Activated CD8-positive, alpha-beta memory T cell treated with anti-CD3 and anti-CD28 coated beads for 36 hours (primary cell): ENCODE results near the gene SF1. TPM values are rescaled to one million over a fixed set of nuclear protein-coding genes. Genes with fewer than 3 reads are reported as not detected.
"Not testable (repeated sequence)": the region's sequence is repeated elsewhere in the genome, so short reads cannot be mapped to it uniquely, and the experiment has no call there.

Experiments
- CTCF ChIA-PET: fragments of 350-600 bp; sonication (Branson Sonifier 250); formaldehyde crosslinking; loops from one replicate; lab custom pipeline; 2021; ENCODE audit warnings: antibody characterized with exemption; lab: Charles Lee
- POLR2A ChIA-PET: fragments of 350-600 bp; sonication (Branson Sonifier 250); formaldehyde crosslinking; loops from one replicate; lab custom pipeline; 2021; ENCODE audit warnings: antibody characterized with exemption; lab: Charles Lee
- total RNA-seq, 2 experiments: library from RNA; stranded (reverse); gene quantifications; one replicate each; pipeline ENCODE4 v1.2.3, GENCODE V29; 2021

The SF1 gene, protein sequence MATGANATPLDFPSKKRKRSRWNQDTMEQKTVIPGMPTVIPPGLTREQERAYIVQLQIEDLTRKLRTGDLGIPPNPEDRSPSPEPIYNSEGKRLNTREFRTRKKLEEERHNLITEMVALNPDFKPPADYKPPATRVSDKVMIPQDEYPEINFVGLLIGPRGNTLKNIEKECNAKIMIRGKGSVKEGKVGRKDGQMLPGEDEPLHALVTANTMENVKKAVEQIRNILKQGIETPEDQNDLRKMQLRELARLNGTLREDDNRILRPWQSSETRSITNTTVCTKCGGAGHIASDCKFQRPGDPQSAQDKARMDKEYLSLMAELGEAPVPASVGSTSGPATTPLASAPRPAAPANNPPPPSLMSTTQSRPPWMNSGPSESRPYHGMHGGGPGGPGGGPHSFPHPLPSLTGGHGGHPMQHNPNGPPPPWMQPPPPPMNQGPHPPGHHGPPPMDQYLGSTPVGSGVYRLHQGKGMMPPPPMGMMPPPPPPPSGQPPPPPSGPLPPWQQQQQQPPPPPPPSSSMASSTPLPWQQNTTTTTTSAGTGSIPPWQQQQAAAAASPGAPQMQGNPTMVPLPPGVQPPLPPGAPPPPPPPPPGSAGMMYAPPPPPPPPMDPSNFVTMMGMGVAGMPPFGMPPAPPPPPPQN
- total RNA-seq, result 100 to 1,000 TPM; 399 to 402 TPM

DNA sequence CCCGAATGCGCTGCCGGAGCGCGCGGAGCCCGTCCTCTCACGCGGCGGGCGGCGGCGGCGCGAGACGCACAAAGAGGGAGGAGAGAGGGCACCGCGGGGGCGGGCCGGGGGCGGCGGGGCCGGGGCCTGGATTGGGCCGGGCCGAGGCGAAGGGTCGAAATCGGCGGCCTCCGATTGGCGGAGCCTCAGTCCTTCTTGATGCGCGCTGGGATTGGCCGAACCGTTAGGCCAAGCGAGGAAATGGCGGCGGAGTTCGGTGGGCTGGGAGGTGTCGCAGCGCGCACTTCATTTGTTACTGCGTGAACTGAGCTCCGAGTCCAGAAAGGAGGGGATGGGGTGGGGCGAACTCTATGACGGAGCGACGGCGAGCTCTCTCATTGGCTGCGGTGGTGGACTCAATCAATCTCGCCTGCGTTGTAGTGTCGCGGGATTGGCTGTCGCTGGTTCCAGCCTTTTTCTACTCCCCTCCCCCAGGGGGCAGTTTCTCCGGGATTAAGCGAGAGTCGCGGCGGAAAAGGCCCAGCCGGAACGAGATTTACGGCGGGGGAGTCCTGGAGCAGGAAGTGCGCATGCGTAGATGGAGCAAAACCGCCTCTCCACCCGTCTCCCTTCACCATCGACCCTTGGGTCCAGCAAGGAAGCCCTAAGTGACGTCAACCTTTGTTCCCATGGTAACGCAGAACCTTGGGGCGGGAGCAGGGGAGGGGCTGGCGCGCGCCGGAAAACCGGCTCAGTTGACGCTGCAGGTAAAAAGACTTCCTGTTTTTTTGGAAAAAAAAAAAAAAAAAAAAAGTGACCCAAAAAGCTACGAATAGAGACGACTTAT, at the start of gene SF1:
Gene SF1 (minus strand): TSS at position 70 of the 826 bp plus-strand sequence. CDS start 150 bp downstream, outside the sequence.
- CTCF ChIA-PET, result interaction anchor here (0.5 to 2.0 kb wide), 4 partner anchors 9 to 111 kb away, joined by 3 to 9 read pairs (median 4); partner anchors contain the start of genes MAP4K2 and RASGRP2
- POLR2A ChIA-PET, result interaction anchor here (0.6 to 1.4 kb wide), 15 partner anchors 14 to 572 kb away, joined by 3 to 8 read pairs (median 4); partner anchors contain the start of genes FAU, FERMT3, MRPL49 and PYGM

DNA sequence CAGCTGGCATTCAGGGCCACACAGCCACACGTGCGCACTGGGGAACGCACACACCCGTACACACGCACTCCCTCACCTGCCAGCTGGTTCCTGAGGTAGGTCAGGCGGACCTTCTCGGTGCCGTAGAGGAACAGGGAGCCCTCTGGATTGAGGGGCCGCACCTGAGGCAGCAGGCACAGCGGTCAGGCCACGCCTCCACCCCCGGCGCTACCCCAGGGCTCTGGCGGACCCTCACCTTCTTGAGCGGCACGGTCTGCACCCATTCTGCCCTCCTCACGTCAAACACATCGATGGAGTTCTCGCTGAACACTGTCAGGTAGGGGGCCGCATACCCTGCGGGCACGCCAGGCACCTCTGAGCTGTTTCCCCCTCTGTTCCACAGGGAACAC, 49.1 kb upstream of the SF1 start:
- CTCF ChIA-PET, result interaction anchor here (0.6 kb wide), 1 partner anchor 327 kb away, joined by 3 read pairs; no protein-coding TSS in a partner anchor
- POLR2A ChIA-PET, result no interaction called here

DNA sequence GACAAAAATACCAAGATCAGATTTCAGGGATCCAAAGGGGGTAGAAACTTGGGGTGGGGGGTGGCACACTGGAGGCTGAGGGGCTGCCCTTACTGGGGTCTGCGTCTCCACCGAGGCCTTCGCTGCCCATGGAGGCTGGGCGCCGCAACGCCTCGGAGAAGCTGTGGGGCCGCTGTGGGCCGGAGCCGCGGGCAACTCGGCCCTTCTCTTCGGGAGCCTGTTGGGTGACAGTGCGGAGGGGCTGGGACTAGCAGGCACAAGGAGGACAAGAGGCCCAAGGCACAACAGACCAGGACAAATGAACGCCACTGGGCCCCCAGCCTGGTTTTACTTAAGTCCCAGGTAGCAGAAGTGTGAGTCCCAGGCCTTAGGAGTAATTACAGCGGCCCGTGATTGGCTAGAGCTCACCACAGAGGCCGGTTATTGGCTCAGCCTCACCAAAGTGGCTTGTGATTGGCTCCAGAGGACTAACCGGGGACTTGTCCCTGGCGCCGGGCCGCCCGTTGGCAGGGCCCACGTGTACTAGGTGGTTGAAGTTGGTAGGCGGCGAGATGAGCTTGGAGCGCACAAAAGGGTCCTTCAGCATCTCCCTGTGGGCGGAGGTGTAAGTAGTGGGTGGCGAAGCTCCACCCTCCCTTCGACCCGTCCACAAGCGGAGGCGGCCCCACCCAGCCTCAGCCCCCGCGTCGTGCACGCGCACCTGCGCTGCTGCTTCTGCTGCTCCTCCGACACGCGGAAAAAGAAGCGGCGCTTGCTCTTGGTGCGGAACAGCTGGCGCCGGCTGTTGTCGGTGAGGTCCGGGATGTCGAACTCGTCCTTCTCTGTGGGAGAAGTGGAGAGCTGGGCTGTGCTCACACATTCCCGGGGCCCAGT, 48.5 kb upstream of the SF1 start:
- CTCF ChIA-PET, result interaction anchor here (0.6 kb wide), 1 partner anchor 328 kb away, joined by 3 read pairs; no protein-coding TSS in a partner anchor
- POLR2A ChIA-PET, result no interaction called here

DNA sequence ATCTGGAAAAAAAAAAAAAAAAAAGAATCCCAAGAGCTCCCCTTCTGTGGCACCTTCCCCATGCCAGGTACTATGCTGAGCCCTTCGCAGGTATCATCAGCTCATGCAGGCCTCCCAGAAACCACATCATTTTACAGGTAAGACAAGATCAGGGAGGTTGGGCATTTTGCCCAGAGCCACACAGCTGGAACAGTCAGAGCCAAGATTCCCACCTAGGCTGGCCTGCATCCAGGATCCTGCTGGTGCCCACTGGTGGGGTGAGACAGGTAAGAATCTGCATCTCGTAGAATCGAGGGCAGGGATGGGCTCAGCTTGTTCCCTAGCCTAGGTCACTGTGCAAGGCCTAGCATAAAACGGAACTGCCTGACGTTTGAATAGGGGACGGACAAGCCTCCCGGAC, 47.7 kb upstream of the SF1 start:
- CTCF ChIA-PET, result no interaction called here
- POLR2A ChIA-PET, result no interaction called here

DNA sequence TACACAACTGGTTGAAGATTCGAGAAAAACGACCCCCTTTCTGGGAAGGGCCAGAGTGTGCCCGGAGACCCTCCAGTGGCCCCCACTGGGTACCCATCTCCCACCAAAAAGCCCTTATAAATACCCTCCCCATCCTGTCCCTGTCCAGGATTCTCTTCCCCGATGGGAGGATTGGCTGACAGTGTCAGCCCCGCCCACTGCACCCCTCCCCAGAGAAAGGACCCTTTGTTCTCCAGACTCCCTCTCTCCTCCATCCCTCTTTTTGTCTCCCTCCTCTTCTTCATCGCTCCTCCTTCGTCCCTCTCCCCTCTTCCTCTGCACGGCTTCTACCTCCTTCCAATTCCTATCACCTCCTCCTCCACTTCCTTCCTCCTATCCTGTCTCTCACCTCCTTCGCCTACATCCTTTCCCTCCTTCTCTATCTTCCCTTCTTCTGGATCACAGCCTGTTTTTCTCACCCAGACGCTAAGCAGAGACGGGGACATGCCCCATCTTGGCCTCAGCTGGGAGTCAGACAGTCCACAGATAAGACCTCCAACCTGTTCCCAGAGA, 45.3 kb upstream of the SF1 start:
- ChIA-PET CTCF (interaction anchor here (1.0 kb wide), 1 partner anchor 492 kb away, joined by 3 read pairs; no protein-coding TSS in a partner anchor), POLR2A (no interaction called here)

DNA sequence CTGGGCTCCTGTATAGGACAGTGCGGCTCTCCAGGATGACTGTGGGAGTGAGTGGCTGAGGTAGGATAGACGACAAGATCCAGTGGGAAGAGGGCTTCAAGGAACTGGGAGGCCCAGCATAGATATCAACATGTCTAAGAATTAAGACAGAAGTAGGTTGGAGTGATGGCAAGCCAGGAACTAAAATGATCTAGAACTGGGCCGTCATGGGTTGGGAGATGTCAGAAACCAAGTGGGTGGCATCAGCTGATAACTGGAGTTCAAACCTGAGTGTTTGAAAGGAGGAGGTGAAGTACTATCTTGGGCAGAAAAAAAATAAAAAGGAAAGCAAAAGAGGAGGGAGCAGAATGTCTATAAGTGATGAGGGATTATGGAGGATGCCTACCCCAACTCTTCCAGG, 39.1 kb upstream of the SF1 start:
- CTCF ChIA-PET, result interaction anchor here (1.0 kb wide), 1 partner anchor 31 kb away, joined by 3 read pairs; no protein-coding TSS in a partner anchor
- POLR2A ChIA-PET, result no interaction called here

DNA sequence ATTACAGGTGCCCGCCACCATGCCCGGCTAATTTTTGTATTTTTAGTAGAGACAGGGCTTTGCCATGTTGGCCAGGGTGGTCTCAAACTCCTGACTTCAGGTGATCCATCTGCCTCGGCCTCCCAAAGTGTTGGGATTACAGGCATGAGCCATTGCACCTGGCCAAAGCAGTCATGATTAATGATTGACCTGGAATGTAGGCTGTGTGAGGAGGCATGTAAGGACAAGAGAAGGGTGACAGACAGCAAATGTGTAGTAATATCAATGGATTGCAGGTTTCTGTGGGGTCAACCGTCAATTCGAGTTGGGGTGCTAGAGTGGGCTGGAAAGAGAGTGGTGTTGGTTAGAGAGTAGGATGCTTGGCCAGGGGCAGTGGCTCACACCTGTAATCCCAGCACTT, 37.1 kb upstream of the SF1 start:
- POLR2A ChIA-PET, CTCF ChIA-PET: not testable (repeated sequence)

DNA sequence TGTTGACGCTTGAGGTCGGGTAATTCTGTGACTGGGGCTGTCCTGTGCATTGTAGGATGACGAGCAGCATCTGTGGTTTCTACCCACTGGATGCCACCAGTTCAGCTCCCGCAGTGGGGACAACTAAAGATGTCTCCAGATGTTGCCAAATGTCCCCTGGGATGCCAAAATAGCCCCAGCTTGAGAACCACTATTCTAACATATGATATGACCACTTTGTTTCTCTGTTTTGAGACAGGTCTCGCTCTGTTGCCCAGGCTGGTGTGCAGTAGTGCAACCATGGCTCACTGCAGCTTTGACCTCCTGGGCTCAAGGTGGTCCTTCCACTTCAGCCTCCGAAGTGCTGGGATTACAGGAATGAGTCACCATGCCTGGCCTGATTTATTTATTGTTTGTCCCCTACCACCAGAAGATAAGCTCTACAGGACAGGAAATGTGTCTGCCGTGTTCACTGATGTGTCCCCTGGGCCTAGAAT, 36.4 kb upstream of the SF1 start:
- POLR2A ChIA-PET, result no interaction called here
- CTCF ChIA-PET, result no interaction called here

DNA sequence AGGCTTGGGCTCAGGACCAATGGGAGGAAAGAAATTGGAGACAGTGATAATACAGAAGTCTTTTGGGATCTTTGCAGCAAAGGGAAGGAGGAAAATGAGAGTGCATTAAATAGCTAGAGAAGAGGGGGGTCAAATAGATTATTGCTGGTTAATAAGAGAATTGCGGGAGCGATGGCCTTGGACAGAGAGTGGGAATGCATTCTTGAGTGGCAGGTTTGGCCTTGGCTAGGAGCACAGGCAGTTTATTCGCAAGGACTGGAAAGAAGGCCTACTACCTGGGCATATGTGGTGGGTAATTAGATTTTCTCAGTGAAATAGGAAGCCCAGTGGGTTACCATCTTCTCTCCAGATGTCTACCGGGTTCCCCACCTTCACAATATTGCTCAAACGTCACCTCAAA, 35.5 kb upstream of the SF1 start:
- ChIA-PET CTCF (no interaction called here), POLR2A (no interaction called here)

DNA sequence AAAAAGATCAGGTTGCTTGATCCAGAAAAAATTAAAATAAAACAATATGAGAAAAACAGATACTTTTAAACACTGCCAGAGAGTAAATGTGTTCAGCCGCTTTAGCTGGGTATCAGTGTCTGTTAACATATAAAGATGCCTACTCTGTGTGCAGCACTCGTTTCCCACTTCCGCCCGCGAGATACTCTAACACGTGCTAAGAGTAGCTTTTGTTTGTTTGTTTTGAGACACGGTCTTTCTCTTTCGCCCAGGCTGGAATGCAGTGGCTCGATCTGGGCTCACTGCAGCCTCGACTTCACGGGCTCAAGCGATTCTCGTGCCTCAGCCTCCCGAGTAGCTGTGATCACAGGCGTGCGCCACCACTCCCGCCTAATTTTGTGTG, 32.5 kb upstream of the SF1 start:
- ChIA-PET CTCF (interaction anchor here (0.7 to 1.7 kb wide), 5 partner anchors 23 to 122 kb away, joined by 3 to 6 read pairs (median 4); partner anchors contain the start of gene CDC42BPG), POLR2A (interaction anchor here (0.6 kb wide), 1 partner anchor 720 kb away, joined by 3 read pairs; no protein-coding TSS in a partner anchor)

DNA sequence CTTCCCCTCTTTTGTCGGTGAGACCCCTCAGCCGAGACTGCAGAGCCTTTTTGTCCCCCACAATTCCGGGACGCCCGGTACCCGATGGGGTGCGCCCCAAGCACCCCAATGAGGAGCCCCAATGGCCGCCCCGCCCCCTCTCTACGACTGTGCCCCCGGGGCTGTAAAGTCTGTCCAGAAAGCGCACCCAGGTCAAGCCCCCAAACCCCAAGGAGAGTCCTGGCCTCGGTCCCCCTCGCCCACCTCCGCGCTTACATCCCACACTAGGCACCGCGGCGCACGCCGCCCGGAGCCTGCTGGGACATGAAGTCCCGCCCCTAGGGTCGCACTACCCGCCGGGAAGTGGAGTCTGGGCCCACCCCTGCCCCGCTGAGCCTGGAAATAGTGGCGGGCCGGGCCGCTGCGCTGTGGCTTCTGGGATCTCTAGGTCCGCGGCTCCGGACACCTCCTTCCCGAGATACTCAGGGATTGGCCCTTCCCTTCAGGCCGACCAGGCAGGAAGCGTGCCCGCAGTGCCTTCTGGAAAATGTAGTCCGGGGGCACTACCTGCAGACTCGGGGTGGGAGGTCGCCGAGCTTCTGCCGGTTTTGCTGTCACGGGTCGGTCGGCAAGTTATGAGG, 32.0 kb upstream of the SF1 start, which contains the start of gene MEN1:
Gene MEN1 (minus strand): TSS at position 281 of the 620 bp plus-strand sequence. CDS start 442 bp downstream, outside the sequence.
- CTCF ChIA-PET, result interaction anchor here (0.7 to 1.7 kb wide), 6 partner anchors 23 to 122 kb away, joined by 3 to 6 read pairs (median 4); partner anchors contain the start of gene CDC42BPG
- POLR2A ChIA-PET, result interaction anchor here (0.6 kb wide), 1 partner anchor 721 kb away, joined by 3 read pairs; no protein-coding TSS in a partner anchor

DNA sequence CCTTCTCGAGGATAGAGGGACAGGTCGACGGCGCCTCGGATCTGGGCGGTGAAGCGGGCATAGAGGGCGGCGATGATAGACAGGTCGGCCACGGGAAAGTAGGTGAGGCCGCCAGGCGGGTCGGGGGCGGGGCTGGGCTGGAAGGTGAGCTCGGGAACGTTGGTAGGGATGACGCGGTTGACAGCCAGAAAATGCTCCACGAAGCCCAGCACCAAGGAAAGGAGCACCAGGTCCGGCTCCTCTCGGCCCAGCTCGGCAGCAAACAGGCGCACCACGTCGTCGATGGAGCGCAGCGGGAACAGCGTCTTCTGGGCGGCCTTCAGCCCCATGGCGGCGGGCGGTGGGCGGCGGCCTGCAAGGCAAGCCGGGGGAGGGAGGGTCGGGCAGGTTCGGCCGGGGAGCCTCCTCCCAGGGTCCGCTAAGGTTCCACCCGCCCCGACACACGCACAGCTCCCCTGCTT, 31.5 kb upstream of the SF1 start:
- CTCF ChIA-PET, result interaction anchor here (1.2 kb wide), 1 partner anchor 85 kb away, joined by 4 read pairs; no protein-coding TSS in a partner anchor
- POLR2A ChIA-PET, result interaction anchor here (0.9 kb wide), 1 partner anchor 31 kb away, joined by 5 read pairs; no protein-coding TSS in a partner anchor

DNA sequence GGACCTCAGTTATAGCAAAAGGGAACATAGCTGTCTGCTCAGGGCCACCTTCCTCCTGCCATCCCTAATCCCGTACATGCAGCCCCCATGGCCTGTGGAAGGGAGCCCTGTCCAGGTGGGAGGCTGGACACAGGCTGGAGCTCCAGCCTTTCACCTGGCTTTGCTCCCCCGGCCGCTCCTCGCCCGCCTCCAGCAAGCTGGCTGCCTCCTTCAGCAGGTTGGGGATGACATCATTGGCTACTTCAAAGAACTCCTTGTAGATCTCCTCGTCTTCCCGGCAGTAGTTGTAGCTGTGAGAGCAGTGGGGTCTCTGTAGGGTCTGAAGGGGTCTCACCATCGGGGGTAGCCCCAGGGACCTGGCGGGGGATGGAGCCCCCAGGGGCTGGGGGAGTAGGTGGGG, 27.1 kb upstream of the SF1 start:
- ChIA-PET POLR2A (interaction anchor here (0.6 kb wide), 1 partner anchor 1834 kb away, joined by 5 read pairs; no protein-coding TSS in a partner anchor), CTCF (no interaction called here)

DNA sequence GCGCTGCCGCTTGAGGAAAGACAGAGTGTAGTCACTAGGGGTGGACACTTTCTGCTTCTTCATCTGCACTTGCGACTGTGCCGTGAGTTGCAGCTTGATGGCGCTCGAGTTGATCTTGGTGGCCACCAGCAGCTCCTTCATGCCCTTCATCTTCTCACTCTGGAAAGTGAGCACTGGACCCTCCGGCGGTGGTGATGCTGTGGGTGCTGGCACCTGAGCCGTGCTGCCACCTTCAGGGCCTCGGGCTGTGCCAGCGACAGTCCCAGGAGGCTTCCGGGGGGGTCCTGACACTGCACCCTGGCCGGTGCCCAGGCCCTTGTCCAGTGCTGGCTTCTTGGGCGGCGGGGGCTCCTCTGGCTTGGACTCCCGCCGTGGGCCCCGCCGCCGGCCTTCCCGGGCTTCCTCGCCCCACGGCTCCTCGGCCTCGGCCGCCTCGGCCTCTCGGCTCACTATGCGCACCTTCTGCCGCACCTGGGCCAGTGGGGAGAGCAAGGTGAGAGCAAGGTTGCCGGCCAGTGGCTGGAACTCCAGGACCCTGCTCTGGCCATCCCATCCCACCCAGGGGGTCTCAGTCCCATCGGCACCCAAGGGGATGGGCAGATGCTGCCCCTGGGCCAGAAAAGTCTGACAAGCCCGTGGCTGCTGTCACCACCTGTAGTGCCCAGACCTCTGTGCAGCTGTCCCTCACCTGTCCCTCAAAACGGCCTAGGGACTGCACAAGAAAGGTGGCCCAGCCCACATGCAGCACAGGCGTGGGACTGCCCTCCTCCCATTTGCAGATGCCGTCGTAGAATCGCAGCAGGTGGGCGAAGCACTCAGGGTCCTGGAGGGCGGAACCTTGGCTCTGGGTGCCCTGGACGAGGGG, 26.2 kb upstream of the SF1 start:
- ChIA-PET CTCF (interaction anchor here (0.6 to 1.3 kb wide), 3 partner anchors 26 to 124 kb away, joined by 3 to 4 read pairs (median 4); no protein-coding TSS in a partner anchor), POLR2A (no interaction called here)

DNA sequence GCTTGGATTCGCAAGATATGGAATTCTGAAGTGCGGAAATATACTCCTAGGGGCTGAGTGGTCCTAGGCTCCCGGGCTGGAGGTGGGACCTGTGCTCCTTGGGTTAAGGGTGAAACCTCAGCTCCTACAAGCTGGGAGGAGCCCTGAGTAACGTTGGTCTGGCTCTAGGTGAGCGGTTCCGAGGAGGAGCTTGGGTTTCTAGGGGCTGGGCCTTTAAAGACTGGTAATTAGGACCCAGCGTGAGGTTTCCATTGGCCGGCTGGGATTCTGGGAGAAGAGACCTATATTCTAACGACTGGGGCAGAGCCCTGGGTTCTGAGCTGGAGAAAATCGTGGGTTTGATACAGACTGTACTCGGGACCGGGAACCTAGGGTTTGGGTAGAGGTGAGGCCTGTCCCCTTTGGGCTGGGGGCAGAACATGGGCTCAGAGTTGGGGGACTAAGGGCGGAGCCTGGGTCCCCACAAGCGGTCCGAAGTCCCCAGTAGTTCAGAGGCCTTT, 25.6 kb upstream of the SF1 start:
- CTCF ChIA-PET, result interaction anchor here (0.6 to 1.7 kb wide), 4 partner anchors 25 to 123 kb away, joined by 3 to 4 read pairs (median 4); no protein-coding TSS in a partner anchor
- POLR2A ChIA-PET, result no interaction called here
